Suppressor macrophage (primary cell): Measurements from ENCODE around the gene CUTA.

Experiments
- DNase-seq, 4 experiments: peaks; one replicate each; pipeline ENCODE4 v3.0.0-alpha.2; 2020 to 2022

The CUTA gene

DNA sequence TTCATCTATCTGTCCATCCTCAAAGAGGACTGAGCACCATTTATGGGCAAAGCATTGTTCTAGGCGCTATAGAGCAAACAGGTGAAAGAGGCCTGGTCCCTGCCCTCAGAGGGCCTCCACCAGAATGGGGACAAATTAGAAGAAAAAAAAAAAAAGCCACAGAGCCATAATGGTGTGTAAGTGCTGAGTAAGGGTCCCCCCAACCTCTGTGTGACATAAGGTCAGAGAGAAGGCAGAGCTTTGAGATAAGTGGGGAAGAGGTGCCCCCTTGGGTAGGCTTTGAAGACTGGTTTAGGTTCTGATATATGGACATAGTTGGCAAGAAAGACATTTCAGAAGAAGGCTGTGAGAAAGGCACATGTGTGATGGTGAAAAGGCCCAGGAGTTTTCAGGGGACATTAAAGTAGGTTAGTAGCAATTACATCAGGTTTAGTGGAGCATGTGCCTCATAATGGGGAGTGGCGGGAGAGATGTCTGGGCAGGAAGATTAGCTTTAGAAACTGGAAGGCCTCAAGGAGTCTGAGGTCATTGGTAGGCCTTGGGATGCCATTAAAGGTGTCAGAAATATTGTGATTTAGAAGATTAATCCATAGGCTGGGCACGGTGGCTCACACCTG is 21.2 kb upstream of the CUTA start:
- no peak for DNase-seq

DNA sequence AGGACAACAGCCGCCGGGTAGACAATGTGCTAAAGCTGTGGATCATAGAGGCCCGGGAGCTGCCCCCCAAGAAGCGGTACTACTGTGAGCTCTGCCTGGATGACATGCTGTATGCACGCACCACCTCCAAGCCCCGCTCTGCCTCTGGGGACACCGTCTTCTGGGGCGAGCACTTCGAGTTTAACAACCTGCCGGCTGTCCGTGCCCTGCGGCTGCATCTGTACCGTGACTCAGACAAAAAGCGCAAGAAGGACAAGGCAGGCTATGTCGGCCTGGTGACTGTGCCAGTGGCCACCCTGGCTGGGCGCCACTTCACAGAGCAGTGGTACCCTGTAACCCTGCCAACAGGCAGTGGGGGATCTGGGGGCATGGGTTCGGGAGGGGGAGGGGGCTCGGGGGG is 19.8 kb upstream of the CUTA start:
- DNase-seq, result no peak

DNA sequence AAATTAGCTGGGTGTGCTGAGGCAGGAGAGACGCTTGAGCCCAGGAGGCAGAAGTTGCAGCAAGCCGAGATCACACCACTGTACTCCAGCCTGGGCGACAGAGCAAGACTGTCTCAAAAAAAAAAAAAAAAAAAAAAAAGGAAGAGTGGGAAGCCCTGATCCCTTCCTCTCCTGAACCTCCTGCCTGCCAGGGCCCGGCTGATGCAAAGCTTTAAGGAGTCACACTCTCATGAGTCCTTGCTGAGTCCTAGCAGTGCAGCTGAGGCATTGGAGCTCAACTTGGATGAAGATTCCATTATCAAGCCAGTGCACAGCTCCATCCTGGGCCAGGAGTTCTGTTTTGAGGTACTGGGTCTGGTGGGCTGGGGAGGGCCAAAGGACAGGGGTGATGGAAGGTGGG is 17.1 kb upstream of the CUTA start:
- peak; percentile 71 to 89 (median 84) for DNase-seq

DNA sequence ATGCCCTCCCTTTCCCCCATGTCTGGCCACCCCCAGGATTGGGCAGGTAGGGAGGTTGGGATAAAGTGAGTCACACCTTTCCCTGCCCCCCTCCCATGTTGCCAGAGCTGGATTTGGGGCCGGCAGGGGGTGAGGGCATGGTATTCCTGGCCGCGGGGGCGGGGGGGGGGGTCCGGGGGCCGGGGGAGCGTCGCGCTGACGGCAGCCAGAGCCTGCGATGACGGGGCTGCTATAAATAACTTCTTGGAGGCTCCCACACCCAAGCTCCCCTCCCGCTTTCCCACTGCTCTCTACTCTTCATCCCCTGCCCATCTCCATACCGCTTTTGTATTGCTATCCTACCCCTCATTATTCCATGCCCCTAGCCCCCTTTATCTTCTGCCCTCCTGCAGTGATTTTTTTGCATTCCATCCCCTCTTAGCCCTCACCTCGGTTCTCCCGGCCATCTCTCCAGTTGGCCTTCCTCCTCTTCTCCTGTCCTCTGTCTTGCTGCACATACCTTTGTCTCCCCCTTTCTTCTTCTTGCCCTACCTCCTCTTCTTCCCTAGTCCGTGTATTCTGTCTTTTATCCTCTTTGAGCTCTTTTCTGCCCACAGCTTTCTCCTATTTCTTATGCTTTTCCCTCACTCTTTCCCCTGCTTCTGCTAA is 15.8 kb upstream of the CUTA start:
- DNase-seq, result no peak

DNA sequence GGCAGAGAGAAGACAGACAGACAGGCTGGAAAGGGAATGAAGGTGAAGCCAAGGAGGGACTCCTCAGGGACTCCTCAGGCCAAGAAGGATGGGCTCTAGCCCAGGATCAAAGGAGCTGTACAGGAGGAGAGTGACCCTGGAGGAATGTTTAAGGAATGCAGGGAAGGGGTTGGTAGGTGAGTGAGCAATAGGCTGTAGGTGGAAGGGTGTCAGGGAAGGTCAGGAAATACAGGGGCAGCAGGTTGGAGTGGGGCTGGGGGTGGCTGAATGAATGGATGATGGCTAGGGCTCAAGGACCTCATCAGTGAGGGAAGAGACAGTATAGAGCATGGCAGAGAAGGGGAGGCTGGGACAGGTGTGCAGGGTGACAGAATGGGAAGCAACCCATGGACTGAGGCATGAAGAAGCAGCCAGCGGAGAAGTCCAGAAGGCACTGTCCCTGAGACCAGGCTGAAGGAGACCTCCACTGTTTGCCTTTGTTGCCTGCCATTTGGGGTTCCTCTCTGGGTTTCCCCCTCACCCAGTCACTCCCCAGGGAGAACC is 15.2 kb upstream of the CUTA start:
- no peak for DNase-seq

DNA sequence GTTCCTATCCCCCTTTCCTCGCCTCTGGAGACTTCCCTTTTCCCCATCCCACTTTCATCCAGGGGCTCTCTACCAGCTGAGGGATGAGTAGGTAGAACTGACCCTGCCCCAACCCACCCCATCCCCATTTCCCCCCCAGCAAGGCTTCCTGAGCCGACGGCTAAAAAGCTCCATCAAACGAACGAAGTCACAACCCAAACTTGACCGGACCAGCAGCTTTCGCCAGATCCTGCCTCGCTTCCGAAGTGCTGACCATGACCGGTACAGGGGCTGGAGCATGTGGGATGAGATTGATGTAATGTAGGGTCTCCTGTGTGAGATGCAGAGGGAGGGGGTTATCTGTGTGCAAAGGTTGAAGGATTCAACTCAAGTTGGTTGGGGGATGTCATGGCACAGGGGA is 14.6 kb upstream of the CUTA start:
- DNase-seq, result no peak

DNA sequence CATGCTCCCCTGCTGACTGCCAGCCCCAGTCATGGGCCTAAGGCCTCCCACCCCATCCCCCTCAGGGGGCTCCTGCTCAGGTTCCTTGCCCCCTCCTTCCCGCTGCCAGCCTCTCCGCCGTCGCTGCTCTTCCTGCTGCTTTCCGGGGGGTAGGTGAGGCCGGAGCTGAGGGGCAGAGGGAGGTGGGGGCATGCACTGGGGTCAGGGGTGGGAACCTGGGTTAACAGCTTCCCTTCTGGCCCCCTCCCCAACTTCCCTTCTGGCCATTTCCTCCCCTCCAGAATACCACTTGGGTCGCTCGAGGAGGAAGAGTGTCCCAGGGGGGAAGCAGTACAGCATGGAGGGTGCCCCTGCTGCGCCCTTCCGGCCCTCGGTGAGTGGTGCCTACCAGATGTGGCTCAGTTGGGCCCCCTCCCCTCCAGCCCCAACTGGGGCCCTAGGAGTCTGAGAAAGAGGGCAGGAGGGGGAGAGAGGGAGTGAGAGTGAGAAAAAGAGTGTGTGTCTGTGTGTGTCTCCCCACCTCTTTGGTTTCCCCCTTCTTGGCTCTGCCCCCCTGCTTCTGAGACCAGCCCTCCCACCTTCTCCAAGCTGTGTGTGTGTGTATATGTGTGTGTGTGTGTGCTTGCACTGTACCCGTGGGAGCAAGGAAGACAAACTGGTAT is 14.1 kb upstream of the CUTA start:
- peak in 1 of 4 experiments; percentile 35 for DNase-seq

DNA sequence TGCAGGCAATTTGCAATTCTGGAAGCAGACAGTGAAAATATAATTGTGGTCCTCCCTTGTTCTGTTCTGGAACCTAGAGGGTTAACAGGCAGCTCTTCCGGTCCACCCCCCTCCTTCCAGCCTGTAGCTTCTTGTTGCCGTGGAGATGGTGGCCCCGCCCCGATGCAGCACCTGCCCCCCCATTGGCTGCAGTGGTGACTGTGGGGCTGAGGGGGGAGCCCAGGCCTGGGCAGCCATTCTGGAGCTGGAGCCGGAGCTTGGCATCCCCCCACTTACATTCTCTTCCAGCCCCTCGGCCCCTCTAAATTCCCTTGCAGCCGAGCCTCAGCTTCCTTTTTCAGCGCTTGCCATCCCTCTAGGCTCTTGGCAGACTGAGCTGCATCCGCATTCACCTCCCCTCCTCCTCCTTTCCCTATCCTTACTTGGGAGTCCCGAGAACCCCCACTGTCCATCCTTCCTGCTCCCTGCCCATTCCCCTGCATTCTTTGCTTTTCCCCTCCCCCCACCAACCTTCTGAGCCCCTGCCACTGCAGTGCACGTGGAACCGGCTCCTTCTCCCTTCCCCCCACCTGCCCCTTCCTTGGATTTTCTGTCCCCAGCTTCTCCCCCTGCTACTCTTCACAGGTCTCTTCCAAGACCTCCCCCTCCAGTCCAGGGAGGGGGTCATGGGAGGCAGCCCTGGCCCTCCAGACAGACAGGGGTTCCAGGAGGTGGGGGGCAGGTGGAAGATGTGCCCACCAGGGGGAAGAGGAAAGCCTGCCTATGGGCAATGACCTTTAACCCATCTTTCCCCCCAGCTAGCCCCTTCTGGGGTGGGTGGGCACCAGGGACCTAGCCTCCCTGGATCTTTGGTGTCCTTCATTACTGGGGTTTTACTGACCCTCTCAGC is 13.3 kb upstream of the CUTA start:
- DNase-seq, result peak in 2 of 4 experiments; percentile 30 to 54

DNA sequence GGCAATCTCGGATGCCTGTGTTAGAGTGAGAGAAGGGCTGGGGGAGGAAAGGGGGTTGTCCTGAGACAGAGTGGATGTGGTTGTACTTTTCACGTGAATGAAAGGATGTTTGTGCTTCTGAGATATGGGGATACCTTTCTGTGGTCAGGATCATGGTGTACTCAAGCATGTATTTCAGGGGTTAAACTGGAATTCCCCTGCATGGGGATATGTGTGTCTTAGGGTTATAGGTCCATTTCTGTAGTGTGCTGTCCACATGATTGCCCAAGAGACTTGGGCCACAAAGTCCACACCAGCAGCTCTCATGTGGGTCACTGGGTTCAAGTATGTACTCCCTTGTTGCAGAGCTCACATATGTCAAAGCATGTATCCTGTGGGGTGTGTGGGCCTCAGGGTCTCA is 12.4 kb upstream of the CUTA start:
- no peak for DNase-seq

DNA sequence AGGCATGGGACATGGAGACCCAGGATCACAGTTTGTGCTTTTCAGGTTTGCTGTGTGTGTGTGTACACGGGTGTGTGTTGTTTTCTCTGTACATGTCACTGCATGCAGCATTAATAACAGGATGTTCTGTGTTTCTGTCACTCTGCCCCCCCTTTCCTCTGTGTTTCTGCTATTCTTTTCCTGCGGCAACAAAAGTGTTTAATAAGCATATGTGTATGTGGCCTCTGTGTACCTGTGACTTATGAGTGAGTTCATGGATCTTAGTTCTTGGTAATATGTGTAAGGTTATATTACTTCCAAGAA is 11.8 kb upstream of the CUTA start:
- DNase-seq, result no peak

DNA sequence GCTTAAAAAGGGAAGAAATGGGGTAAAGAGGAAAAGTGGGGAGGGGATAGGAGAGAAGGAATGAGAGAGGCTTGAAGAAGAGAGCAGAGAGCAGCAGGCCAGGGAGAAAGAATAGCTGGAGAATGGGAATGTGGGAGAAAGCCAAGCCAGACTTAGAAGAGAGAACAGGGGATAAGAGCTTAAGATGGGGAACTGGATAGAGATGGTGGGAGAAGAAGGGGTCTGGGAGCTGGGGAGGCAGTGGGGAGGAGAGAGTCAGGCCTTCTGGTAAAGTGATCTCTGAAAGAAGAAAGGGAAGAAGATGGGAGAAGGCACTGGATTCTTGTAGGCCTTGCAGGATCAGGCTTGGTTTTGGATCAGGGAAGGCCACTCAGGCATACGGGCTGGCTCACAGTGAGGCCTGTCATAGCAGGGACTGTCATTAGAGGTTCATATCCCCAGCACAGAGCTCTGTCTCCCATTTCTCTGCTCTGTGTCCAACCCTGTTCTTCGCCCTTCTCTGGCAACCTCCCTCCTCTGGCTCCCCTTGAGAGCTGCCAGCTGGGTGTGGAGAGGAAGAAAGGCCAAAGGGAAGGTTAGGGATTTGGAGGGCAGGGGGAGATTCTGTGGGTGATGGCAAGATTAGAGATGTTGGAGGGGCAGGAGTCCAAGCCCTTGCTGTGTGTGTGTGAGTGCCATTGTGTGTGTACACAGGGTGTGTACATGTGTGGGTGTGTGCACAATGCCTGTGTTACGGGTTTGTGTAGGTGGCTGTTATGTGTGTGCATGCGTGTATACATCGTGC is 11.3 kb upstream of the CUTA start:
- DNase-seq, result no peak

DNA sequence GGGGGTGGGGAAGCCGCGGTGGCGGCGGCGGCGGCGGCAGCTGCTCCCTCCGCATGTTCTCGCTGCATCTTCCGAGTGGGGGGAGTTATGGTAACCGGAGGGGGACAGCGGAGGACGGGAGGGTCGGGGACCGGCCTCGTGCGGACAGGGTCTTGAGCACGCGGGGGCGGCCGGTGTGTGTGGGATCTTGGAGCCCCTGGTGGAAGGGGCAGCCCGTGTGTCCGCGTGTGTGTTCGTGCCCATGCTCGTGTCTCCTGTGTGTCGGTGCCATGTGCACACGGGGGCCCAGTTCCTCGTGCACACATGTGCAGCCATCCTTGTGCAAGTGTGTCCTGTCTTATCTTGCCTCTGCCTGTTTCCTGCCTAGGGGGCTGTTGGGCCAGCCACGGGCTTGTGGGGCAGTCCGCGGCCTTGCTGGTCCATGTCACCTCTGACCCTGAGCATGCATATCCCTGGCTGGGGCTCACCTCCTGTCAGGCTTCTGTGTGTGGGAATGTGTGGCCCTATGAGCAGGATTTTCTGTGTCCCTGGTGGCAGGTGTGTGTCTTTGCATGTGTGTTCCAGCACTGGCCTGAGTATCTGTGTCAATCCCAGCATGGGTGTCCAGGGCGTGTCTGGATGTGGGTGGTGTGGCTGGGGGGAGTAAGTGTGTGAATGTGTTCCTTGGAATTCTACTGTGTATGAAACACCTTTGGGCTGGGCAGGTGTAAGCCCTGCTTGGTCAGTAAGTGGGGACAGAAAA is 10.5 kb upstream of the CUTA start:
- peak in 3 of 4 experiments; percentile 34 to 38 (median 36) for DNase-seq

DNA sequence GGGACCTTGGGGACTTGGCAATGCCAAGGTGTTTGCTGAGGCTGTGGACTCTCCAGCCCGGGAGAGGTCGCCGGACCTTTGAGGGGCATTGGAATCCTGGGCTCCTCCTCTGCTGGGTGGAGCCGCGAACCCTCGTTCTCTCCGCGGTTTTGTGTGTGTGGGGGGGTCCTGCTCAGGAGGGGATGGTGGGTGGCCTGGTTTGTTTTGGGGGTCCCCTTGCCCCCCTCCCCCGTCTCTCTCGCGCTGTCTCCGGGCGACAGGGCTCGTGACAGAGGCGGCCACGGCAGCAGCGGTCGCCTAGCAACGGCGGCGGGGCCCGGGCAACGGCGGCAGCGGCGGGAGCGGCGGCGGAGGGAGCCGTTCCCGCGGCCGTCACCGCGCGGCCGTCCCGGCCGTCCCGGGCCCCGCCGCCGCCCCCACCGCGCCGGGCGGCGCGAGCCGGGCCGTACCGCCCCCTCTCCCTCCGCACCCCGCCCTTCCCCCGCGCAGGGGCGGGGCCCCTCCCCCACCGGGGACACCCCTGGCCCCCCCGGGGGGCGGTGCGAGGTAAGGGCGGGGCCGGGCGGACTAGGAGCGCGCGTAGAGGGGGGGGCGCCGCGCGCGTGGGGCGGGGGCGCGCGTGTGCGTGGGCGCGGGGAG is 9.8 kb upstream of the CUTA start:
- peak in 3 of 4 experiments; percentile 33 to 77 (median 62) for DNase-seq

DNA sequence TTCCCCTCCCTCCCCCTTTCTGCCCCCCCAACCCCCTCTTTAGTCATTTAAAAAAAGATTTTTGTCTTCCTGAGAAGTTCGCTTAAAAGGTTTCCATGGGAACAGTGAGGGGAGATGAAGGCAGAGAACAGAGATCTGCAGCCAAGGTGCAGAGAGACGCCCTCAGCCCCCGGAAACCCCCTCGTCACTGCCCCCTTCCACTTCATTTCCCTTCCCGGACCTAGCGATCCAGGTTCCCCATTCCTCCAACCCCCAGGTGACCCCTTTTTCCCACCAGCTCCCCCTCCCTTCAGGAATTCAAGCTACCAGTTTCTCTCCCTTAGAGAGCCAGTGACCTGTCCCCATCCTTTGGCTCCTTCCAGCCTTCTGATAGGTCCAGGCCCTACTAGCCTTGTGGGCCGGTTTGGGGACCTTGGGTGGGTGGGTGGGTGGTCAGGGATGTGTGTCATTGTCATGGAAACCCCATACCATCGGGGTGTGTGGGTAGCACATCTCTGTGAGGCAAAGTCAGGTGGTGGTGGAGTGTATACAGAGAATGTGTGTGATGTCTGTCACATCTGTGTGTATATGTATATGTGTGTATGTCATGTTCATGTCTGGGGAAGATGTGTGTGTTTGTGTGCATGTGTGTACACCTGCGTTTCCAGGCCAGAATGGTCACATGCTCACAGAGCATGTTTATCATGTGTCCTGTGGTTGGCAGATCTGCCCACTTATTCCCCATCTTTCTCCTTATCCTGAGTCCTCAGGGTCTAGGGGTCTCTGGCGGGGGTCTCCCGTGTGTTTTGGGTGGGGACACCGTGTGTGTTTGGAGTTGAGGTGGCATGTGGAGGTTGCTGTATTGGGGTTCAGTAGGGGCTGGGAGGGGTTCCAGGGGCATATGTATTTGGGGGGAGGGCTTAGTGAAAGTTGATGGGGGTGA is 8.9 kb upstream of the CUTA start:
- DNase-seq, result peak in 3 of 4 experiments; percentile 28 to 39 (median 39)

DNA sequence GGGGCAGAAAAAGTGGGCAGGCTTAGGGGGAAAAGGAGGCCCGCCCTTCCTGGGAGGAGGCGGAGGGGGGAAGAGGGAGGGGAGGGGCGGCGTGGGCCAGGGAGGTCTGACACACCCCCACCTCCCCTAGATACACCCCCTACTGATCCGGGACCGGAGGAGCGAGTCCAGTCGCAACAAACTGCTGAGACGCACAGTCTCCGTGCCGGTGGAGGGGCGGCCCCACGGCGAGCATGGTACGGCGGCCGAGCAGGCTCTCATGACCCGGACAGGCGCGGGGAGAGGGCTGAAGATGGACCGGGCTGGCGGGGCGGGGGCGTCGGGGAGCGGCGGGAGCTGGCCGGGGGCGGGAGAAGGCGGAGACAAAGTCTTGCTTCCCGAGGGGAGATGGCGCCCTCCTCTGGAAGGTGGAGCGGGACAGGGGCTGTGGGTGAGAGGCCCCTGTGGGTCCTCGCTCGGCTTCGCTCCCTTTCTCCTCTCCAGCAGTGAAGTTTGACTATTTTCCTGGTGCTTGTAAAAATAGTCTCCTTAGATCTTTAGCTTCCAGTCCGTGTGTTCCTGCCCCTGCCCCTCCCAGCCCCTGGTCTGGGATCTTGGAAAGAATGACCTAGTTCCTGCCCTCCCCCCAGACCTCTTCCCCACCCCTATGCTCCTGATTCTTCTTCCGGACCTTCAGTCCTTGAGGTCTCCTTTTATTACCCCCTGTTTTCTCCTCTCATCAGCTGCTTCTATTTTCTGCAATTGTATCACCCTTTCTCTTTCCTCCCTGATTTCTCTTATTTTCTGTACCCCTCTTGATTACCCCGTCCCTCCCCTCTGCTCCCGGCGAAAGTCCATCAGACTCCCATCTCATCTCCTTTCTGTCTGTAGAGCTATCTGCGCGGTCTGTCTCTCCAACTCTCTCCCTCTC is 8.0 kb upstream of the CUTA start:
- peak; percentile 69 to 93 (median 84) for DNase-seq

DNA sequence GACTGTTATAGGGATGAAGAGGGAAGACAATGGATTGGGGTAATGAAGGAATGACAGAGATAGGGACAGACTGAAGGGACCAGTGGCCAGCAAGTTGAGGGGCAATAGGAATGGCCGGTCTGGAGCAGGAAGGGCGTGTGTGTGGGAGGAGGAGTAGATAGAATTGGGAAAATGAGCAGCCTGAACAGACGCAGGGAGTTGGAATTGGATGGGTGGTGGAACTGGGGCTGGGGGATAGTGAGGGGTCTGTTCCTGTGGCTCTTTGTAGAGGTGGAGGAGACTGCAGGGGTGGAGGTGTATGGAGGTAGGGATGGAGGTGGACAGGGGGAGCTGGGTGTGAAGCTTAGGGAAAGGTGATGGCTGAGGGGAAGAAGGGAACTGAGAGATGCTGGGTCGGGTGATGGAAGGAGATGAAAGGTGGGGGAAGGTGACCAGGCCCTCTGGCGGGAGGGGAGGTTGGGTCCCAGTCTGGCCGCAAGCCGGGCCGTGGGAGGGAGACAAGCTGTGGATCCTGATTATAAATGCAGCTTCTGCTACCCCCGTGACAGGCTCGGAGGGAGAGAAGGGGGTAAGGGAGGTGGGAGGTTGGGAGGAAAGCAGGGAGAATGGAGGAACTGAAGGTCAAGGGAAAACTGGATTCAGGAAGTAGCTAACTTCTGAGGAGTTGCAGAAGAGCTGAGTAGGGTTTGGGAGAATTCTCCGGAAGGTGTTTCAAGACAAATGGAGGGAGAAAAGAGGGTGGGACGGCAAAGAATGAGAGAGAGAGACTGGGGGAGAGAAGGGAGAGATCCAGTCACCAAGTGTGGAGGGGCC is 7.2 kb upstream of the CUTA start:
- DNase-seq, result peak in 3 of 4 experiments; percentile 49 to 65 (median 54)

DNA sequence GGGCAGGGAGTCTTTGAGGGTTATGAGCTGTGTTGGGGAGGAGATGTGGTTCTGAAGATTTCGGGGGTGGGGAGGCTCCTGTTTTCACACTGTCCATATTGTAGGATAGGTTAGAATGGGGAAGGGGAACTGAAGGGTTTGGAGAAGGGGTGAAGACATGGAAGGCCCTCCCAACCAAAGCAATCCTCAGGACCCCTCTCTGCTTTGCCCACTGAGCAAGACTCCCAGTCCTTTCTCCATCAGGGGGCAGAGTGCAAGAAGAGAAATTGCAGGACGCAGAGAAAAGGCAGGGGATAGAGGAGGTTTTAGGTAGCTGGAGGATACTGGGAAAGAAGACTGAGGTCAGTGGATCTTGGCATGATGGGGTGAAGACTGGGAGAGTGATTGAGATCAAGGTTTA is 5.9 kb upstream of the CUTA start:
- no peak for DNase-seq

DNA sequence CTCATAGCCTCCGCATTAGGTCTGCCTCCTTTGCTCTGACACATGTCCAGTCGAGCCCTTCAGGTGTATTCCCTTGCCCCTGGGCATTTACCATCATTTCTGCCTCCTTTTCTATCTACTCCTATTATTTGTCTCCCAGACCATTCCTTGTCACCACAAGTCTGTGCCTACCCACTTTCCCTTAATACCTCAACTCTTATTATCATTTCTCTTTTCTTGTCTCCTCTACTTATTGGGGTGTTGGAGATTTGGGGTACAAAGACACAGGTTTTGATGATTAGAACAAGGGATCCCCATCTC is 3.4 kb upstream of the CUTA start:
- no peak for DNase-seq
